ENCODE results near the gene TMEM238L.

DNA sequence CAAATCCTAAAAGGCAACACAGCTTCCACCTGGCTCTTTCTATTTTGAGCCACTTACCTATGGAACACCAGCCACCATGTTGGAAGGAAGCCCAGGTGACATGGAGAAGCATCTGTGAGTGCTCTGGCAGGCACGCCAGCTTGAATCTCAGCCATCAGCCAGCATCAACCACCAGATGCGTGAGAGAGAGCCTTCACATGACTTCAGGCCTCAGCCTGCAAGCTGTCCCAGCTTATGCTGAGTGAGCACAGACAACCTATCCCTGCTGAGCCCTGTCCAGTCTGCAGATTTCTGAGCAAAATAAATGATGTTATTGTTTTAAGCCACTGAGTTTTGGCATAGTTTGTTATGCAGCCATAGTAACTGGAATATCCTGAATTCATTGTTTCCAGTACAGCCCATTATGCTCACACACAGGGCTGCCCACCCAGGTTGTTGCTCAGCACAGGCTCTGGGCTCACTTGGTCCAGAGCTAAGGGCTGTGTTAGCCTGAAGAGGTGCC lies 35.1 kb downstream of the TMEM238L start:
- TF ChIP-seq CTCF (conservative IDR thresholded peaks at IDR 0.05 in 1 of 2, IDR thresholded peaks at IDR 0.05 in 1 of 2; ENCODE audit: low read depth in 1 of 2, low read length in 2 of 2) (no peak), EZH2 (IDR thresholded peaks at IDR 0.05; ENCODE audit: low read length, missing control alignments) (no peak)

Measured in fibroblast of lung (primary cell).